ENCODE data around the gene ADAP1. TPM values are rescaled to one million over a fixed set of nuclear protein-coding genes. Genes with fewer than 3 reads are reported as not detected.

Gene ADAP1
- total RNA-seq, 1 experiment from 2014 or later: 6.2 TPM

- no peaks in the 10 kb centered on the region for H3K79me1 ChIP-seq (ENCODE audit: insufficient read depth, low read depth, low read length, poor library complexity, severe bottlenecking)
- H3K4me1 ChIP-seq (ENCODE audit: insufficient read depth, low read length): no peaks in the 10 kb centered on the region
- no peak overlapping the region for H3K4ac ChIP-seq (ENCODE audit: low read depth, low read length)
- H2BK15ac ChIP-seq (ENCODE audit: low read depth, low read length): no peak overlapping the region
- H3K23ac ChIP-seq (ENCODE audit: insufficient read length, low read depth, low read length): no peak overlapping the region
- WGBS (ENCODE audit: extremely low coverage, insufficient read length, low lambda C conversion rate): no CpG with 5 or more reads among the region's 10 CpGs
- no peak overlapping the region for H3K27ac ChIP-seq (ENCODE audit: insufficient read length, low read depth, low read length)
- H2BK5ac ChIP-seq (ENCODE audit: insufficient read length, low read length): no peak overlapping the region
- H3K56ac ChIP-seq (ENCODE audit: insufficient read length, low read depth, low read length): no peak overlapping the region
- no peak overlapping the region for H3K18ac ChIP-seq (ENCODE audit: insufficient read length, low read depth, low read length)
- H3K79me2 ChIP-seq (ENCODE audit: insufficient read depth, low read length): no peaks in the 10 kb centered on the region
- peaks cover 2 to 7% of the 10 kb centered on the region in 2 experiments for H3K4me1 Mint-ChIP-seq
- H2BK20ac ChIP-seq (ENCODE audit: low read depth, low read length, poor library complexity, severe bottlenecking): no peak overlapping the region
- no peak overlapping the region for H2AK5ac ChIP-seq (ENCODE audit: insufficient read length, low read length)
- H3K27me3 Mint-ChIP-seq (ENCODE audit: low read depth): peaks cover 40% of the 10 kb centered on the region
- peaks cover 0 to 3% of the 10 kb centered on the region in 2 experiments; a peak in 1 of 5 replicates for H3K9me3 Mint-ChIP-seq
- no peak overlapping the region; a peak in 1 of 5 replicates for H3K4me3 Mint-ChIP-seq
- H4K20me1 ChIP-seq (ENCODE audit: control insufficient read depth, insufficient read depth, insufficient read length): no peaks in the 10 kb centered on the region
- no peak overlapping the region for H3K14ac ChIP-seq (ENCODE audit: insufficient read depth, low read length)
- H4K91ac ChIP-seq (ENCODE audit: insufficient read length, low read depth, low read length): no peak overlapping the region
- no peak overlapping the region for H4K5ac ChIP-seq (ENCODE audit: insufficient read length, low read depth, low read length)
- no peak overlapping the region for H2AFZ ChIP-seq (ENCODE audit: low read length)
- peaks cover 5% of the 10 kb centered on the region for H3K23me2 ChIP-seq (ENCODE audit: insufficient read length, low read depth, low read length, poor library complexity, severe bottlenecking)
- no peaks in the 10 kb centered on the region for H3K9me3 ChIP-seq (ENCODE audit: control insufficient read depth, low read depth, low read length)
- no peak overlapping the region for H3K27ac Mint-ChIP-seq
- H3K36me3 Mint-ChIP-seq (ENCODE audit: insufficient read depth in 1 of 3, low read depth in 3 of 3): no peaks in the 10 kb centered on the region; a peak in 1 of 7 replicates
- peaks cover 3% of the 10 kb centered on the region; the same call in 1 of the 2 replicates for H3K27me3 ChIP-seq (ENCODE audit: insufficient read depth, low read length)
- no peak overlapping the region for H2BK120ac ChIP-seq (ENCODE audit: low read depth, low read length, poor library complexity, severe bottlenecking)
- no peak for DNase-seq
- no peak overlapping the region for H3T11ph ChIP-seq (ENCODE audit: low read length)
- no peak overlapping the region for H2BK12ac ChIP-seq (ENCODE audit: insufficient read length, low read depth, low read length)
- H3K9ac ChIP-seq (ENCODE audit: extremely low read depth, insufficient read length, low read length): no peak overlapping the region
- H4K8ac ChIP-seq (replicated peaks; ENCODE audit: insufficient read length, low read depth, low read length): no peak overlapping the region
- TF ChIP-seq CTCF (conservative IDR thresholded peaks at IDR 0.05): no peak
- H3K4me2 ChIP-seq (ENCODE audit: insufficient read depth, insufficient read length, low read length): no peak overlapping the region
These were observed 1.6 kb upstream of the ADAP1 start for GRCh38 chr7:956031-956430.

Data from H9 (cell line).